GM12878 (cell line): ENCODE data around the gene CSNK1A1. TPM values are rescaled to one million over a fixed set of nuclear protein-coding genes. Genes with fewer than 3 reads are reported as not detected.

Experiments
- ATAC-seq: fragments of 200-7000 bp; cut with Tn5 transposase; 3 replicates; pipeline ENCODE4 v1.9.1; 2020; ENCODE audit warnings: mild to moderate bottlenecking, moderate library complexity
- BruUV-seq: library from RNA; stranded (reverse); fragments of 400-500 nt; replicated peaks from 2 replicates; lab custom pipeline; 2021; lab: Mats Ljungman, UMichigan
- CTCF ChIA-PET: fragments of 300-600 bp; sonication (Branson Sonifier 250); formaldehyde crosslinking; extraction: SDS; loops from one replicate; lab custom pipeline; 2021; ENCODE audit warnings: inconsistent platforms; lab: Yijun Ruan, JAX
- POLR2A ChIA-PET: fragments of 350-600 bp; formaldehyde crosslinking; extraction: SDS; loops from one replicate; lab custom pipeline; 2021; ENCODE audit warnings: inconsistent platforms; lab: Charles Lee
- RAD21 ChIA-PET: fragments of 300-600 bp; sonication (Branson Sonifier 250); formaldehyde crosslinking; loops from one replicate; lab custom pipeline; 2023; ENCODE audit warnings: antibody characterized with exemption; ENCODE audit not compliant: unreplicated experiment; lab: Charles Lee
- SMC1A ChIA-PET: fragments of 300-600 bp; sonication (Branson Sonifier 250); formaldehyde crosslinking; loops from one replicate; lab custom pipeline; 2023; ENCODE audit not compliant: unreplicated experiment, uncharacterized antibody; lab: Charles Lee
- DNase-seq: peaks from one replicate; pipeline ENCODE4 v3.0.0-alpha.2; 2011; ENCODE audit warnings: low read depth, low spot score
- FAIRE-seq: peaks from 3 replicates; lab custom pipeline; 2011; peaks lifted over from hg19 to GRCh38; lab: Jason Lieb, UNC
- H2AFZ ChIP-seq: 2 replicates; pipeline ENCODE4 v1.6.0; 2011; ENCODE audit warnings: low read depth, low read length, control low read depth; ENCODE audit not compliant: control insufficient read depth
- H3K27ac ChIP-seq: 2 replicates; pipeline ENCODE4 v1.5.1; 2011; ENCODE audit warnings: control low read depth; ENCODE audit not compliant: control insufficient read depth, insufficient read depth
- H3K27me3 ChIP-seq, 2 experiments: replicated peaks in 1 of 2; 2 replicates each; pipeline versions ENCODE4 v1.6.0 to v1.6.1; 2011; ENCODE audit warnings: low read length in 1 of 2; ENCODE audit not compliant: control insufficient read depth in 2 of 2, insufficient read depth in 2 of 2
- H3K36me3 ChIP-seq, 2 experiments: 2 replicates each; pipeline ENCODE4 v1.5.1; 2011; ENCODE audit warnings: low read length in 1 of 2; ENCODE audit not compliant: control insufficient read depth in 2 of 2, insufficient read depth in 2 of 2
- H3K4me1 ChIP-seq: 2 replicates; pipeline ENCODE4 v1.6.1; 2011; ENCODE audit warnings: mild to moderate bottlenecking, low read length, moderate library complexity, mixed read lengths; ENCODE audit not compliant: control insufficient read depth, insufficient read depth
- H3K4me2 ChIP-seq: 2 replicates; pipeline ENCODE4 v1.6.0; 2011; ENCODE audit warnings: control low read depth; ENCODE audit not compliant: control insufficient read depth, insufficient read depth
- H3K4me3 ChIP-seq: fragments of 200-600 bp; sonication (generic); 2 replicates; pipeline ENCODE4 v1.5.1; 2016
- H3K79me2 ChIP-seq: 2 replicates; pipeline ENCODE4 v1.6.0; 2011; ENCODE audit warnings: low read length; ENCODE audit not compliant: control insufficient read depth, insufficient read depth
- H3K9ac ChIP-seq: 2 replicates; pipeline ENCODE4 v1.8.0; 2011; ENCODE audit warnings: low read length, control low read depth, mixed read lengths; ENCODE audit not compliant: control insufficient read depth, insufficient read depth
- H3K9me3 ChIP-seq: replicated peaks from 3 replicates; pipeline ENCODE4 v1.5.1; 2011; ENCODE audit warnings: mild to moderate bottlenecking, low read length; ENCODE audit not compliant: control insufficient read depth, insufficient read depth
- H4K20me1 ChIP-seq: 2 replicates; pipeline ENCODE4 v1.6.0; 2011; ENCODE audit not compliant: control insufficient read depth, insufficient read depth
- CBFB ChIP-seq: IDR thresholded peaks from 2 replicates; pipeline ENCODE4 v1.6.1; 2016; ENCODE audit warnings: antibody characterized with exemption, low read depth
- CEBPZ ChIP-seq: fragments of 150-350 bp; IDR thresholded peaks from 2 replicates; pipeline ENCODE4 v1.6.1; 2016; ENCODE audit warnings: low read depth, low read length
- ETV6 ChIP-seq, 2 experiments: fragments of 450-650 bp in 1 of 2; IDR thresholded peaks in 1 of 2; conservative IDR thresholded peaks in 1 of 2; 2 replicates each; pipeline ENCODE4 v1.6.1; 2014; ENCODE audit warnings: antibody characterized with exemption in 1 of 2, borderline replicate concordance in 1 of 2, low read depth in 1 of 2, mild to moderate bottlenecking in 1 of 2, moderate library complexity in 1 of 2
- HCFC1 ChIP-seq: fragments of 150-350 bp; IDR thresholded peaks from 2 replicates; pipeline ENCODE4 v1.6.1; 2014; ENCODE audit warnings: low read length
- HSF1 ChIP-seq: fragments of 150-350 bp; IDR thresholded peaks from 2 replicates; pipeline ENCODE4 v1.6.1; 2014; ENCODE audit warnings: mild to moderate bottlenecking, low read depth, low read length
- LARP7 ChIP-seq: fragments of 450-650 bp; IDR thresholded peaks from 2 replicates; pipeline ENCODE4 v1.6.1; 2017; ENCODE audit warnings: mild to moderate bottlenecking
- RAD21 ChIP-seq: IDR thresholded peaks from 2 replicates; pipeline ENCODE4 v1.6.1; 2011; ENCODE audit warnings: mild to moderate bottlenecking, low read depth, low read length, moderate library complexity; ENCODE audit not compliant: insufficient read depth
- RB1 ChIP-seq: fragments of 450-650 bp; formaldehyde crosslinking; IDR thresholded peaks from 2 replicates; pipeline ENCODE4 v1.6.1; 2017; ENCODE audit warnings: mild to moderate bottlenecking, borderline replicate concordance
- RELA ChIP-seq: fragments of 450-650 bp; IDR thresholded peaks from 2 replicates; pipeline ENCODE4 v1.8.0; 2014; ENCODE audit warnings: borderline replicate concordance; ENCODE audit not compliant: partially characterized antibody
- USF1 ChIP-seq: IDR thresholded peaks from 2 replicates; pipeline ENCODE4 v1.6.1; 2011; ENCODE audit warnings: borderline replicate concordance, low read depth, mild to moderate bottlenecking, moderate library complexity, mixed read lengths, low read length; ENCODE audit not compliant: insufficient read depth; ENCODE audit errors: extremely low read length
- ZSCAN29 ChIP-seq: fragments of 450-650 bp; IDR thresholded peaks from 2 replicates; pipeline ENCODE4 v1.6.1; 2017; ENCODE audit warnings: mild to moderate bottlenecking, moderate library complexity
- WGBS: methylation state at CpG from one replicate; pipeline ENCODE4 v1.1.6; 2016; ENCODE audit warnings: low lambda C conversion rate; ENCODE audit not compliant: insufficient replicate concordance, insufficient coverage; ENCODE audit errors: missing lambda C conversion rate; 5-methylcytosine and 5-hydroxymethylcytosine counted together
- in situ Hi-C: fragments of 300-500 bp; cut with MboI; formaldehyde crosslinking; loops from 9 replicates; pipeline ENCODE4 v1.14.3; 2018; ENCODE audit warnings: mixed read lengths
- intact Hi-C: fragments of 100-400 bp; cut with micrococcal nuclease; formaldehyde crosslinking; loops from one replicate; pipeline ENCODE4 v1.14.2; 2022; ENCODE audit not compliant: unreplicated experiment
- polyA plus RNA-seq, 11 experiments: library from polyadenylated mRNA; depleted of rRNA in 4 of 11; unstranded in 6 of 11; stranded (reverse) in 5 of 11; fragments of >200 nt; fragmentation: Nextera tagmentation in 4 of 11; fragmentation: Illumina TruSeq in 1 of 11; extraction: Ambion mirVana in 4 of 11; extraction: Trizol in 1 of 11; gene quantifications; 1 replicate in 1 of 11; 2 replicates in 10 of 11; pipeline versions ENCODE4 v1.2.1 to v1.2.3, GENCODE V29; 2011 to 2016; ENCODE audit warnings: inconsistent platforms in 2 of 11, missing spikeins in 2 of 11, low read depth in 1 of 11
- total RNA-seq, 4 experiments: library from RNA; depleted of rRNA in 3 of 4; stranded (reverse); fragments of >200 nt in 3 of 4; fragmentation: Illumina TruSeq in 1 of 4; extraction: Trizol in 1 of 4; gene quantifications; 2 replicates each; pipeline versions ENCODE4 v1.2.1 to v1.2.3, GENCODE V29; 2013 to 2021

CSNK1A1 gene
- total and polyA plus RNA-seq, 10 of the 15 experiments (the other 5 are each of a cell fraction or from before 2014, with no cell fraction given), result 53.3 to 155 (median 133) TPM

GRCh38 chr5:149597618-149598017 lies 46.4 kb upstream of the CSNK1A1 start:
- Histone ChIP-seq H3K27ac (no peak overlapping the region), H3K79me2 (no peaks in the 10 kb centered on the region), H3K27me3 (no peaks in the 10 kb centered on the region), H3K4me2 (no peak overlapping the region), H4K20me1 (no peaks in the 10 kb centered on the region), H3K9ac (no peak overlapping the region), H2AFZ (no peak overlapping the region), H3K4me1 (peaks cover 3% of the 10 kb centered on the region; the same call in 1 of the 2 replicates), H3K36me3 (no peaks in the 10 kb centered on the region), H3K9me3 (no peaks in the 10 kb centered on the region), H3K4me3 (no peak overlapping the region)
- DNase-seq, result no peak
- ChIA-PET POLR2A (no interaction called here), SMC1A (interaction anchor here (1.6 kb wide), 1 partner anchor 18 kb away, joined by 3 read pairs; no protein-coding TSS in a partner anchor), RAD21 (no interaction called here), CTCF (interaction anchor here (1.3 to 1.5 kb wide), 2 partner anchors 21 to 33 kb away, joined by 5 to 6 read pairs; no protein-coding TSS in a partner anchor)
- TF ChIP-seq ETV6 (conservative IDR thresholded peaks at IDR 0.05 in 1 of 2, IDR thresholded peaks at IDR 0.05 in 1 of 2; ENCODE audit: borderline replicate concordance in 1 of 2, low read depth in 1 of 2) (no peak), RELA (no peak), HCFC1 (no peak), ZSCAN29 (no peak), CBFB (no peak), HSF1 (no peak), CEBPZ (no peak), RAD21 (no peak), USF1 (no peak), RB1 (no peak), LARP7 (no peak)
- in situ Hi-C loops, result no loop called here
- FAIRE-seq, result no peak
- ATAC-seq, result no peak
- intact Hi-C loops, result no loop called here
- BruUV-seq, result no TSS peak
- 89% methylated on average over 7 of the region's 7 CpGs for WGBS
